Right atrium auricular region (tissue), 2 donors: ENCODE results near the gene NUDT7. TPM values are rescaled to one million over a fixed set of nuclear protein-coding genes. Genes with fewer than 3 reads are reported as not detected.

Experiments
- DNase-seq: peaks from one replicate; pipeline ENCODE4 v3.0.0-alpha.2; 2019; ENCODE audit warnings: low spot score
- H3K27ac ChIP-seq, 2 donors: fragments of 200-600 bp; sonication (generic); 1 replicate in 1 of 2; 2 replicates in 1 of 2; pipeline ENCODE4 v1.5.1; 2016 to 2019
- H3K27me3 ChIP-seq, 2 donors: fragments of 200-600 bp; sonication (generic); one replicate each; pipeline versions ENCODE4 v1.5.1 to v1.6.0; 2017 to 2019
- H3K36me3 ChIP-seq: fragments of 200-600 bp; sonication (generic); one replicate; pipeline ENCODE4 v1.5.1; 2016
- H3K4me1 ChIP-seq, 2 donors: fragments of 200-600 bp; sonication (generic); one replicate each; pipeline versions ENCODE4 v1.5.1 to v1.6.0; 2017 to 2019
- H3K4me3 ChIP-seq, 2 donors: fragments of 200-600 bp; sonication (generic); 1 replicate in 1 of 2; 2 replicates in 1 of 2; pipeline ENCODE4 v1.5.1; 2017 to 2019; ENCODE audit warnings: mild to moderate bottlenecking in 1 of 2, moderate library complexity in 1 of 2
- H3K9me3 ChIP-seq, 2 donors: fragments of 200-600 bp; sonication (generic); one replicate each; pipeline ENCODE4 v1.5.1; 2019
- total RNA-seq, 2 donors: library from RNA; depleted of rRNA; stranded (reverse); fragments of >200 nt; gene quantifications; one replicate each; pipeline ENCODE4 v1.1.0, GENCODE V29; 2016
- TF ChIP-seq, protein P1 (sequence below), 2 donors: fragments of 200-600 bp; sonication (generic); IDR thresholded peaks; one replicate each; pipeline ENCODE4 v1.5.1; 2019; ENCODE audit warnings: antibody characterized with exemption in 2 of 2

NUDT7 gene
- total RNA-seq, 2 donors from 2014 or later: 15.0 to 35.0 TPM

DNA sequence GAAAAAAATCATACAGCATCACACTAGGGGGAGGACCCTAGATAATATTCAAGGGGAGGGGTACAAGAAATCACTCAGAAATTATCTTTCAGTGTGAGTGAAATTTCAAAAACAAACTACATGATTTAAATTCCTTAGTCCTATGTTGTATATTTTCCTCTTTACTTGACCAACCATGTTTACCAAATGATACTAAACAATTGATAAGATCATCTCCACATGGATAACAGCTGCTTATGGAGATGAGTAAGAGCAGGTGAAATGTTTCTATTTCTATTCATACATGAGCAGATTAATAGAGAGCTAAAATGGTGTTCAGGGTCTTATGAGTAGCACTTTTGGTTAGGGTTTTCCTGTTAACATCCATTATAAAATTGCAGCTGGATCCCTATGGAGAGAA lies 58.8 kb downstream of the NUDT7 start:
- no peaks in the 10 kb centered on the region for H3K27me3 ChIP-seq
- TF ChIP-seq, protein P1, sequence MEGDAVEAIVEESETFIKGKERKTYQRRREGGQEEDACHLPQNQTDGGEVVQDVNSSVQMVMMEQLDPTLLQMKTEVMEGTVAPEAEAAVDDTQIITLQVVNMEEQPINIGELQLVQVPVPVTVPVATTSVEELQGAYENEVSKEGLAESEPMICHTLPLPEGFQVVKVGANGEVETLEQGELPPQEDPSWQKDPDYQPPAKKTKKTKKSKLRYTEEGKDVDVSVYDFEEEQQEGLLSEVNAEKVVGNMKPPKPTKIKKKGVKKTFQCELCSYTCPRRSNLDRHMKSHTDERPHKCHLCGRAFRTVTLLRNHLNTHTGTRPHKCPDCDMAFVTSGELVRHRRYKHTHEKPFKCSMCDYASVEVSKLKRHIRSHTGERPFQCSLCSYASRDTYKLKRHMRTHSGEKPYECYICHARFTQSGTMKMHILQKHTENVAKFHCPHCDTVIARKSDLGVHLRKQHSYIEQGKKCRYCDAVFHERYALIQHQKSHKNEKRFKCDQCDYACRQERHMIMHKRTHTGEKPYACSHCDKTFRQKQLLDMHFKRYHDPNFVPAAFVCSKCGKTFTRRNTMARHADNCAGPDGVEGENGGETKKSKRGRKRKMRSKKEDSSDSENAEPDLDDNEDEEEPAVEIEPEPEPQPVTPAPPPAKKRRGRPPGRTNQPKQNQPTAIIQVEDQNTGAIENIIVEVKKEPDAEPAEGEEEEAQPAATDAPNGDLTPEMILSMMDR (IDR thresholded peaks at IDR 0.05): no peak
- no peaks in the 10 kb centered on the region for H3K9me3 ChIP-seq
- H3K27ac ChIP-seq: no peak overlapping the region
- DNase-seq: no peak
- no peak overlapping the region for H3K4me3 ChIP-seq
- no peaks in the 10 kb centered on the region for H3K36me3 ChIP-seq
- no peaks in the 10 kb centered on the region for H3K4me1 ChIP-seq

GRCh38 chr16:77782694-77783093 lies 60.4 kb downstream of the NUDT7 start:
- DNase-seq: no peak
- no peaks in the 10 kb centered on the region for H3K9me3 ChIP-seq
- no peaks in the 10 kb centered on the region for H3K27me3 ChIP-seq
- TF ChIP-seq, protein P1 (IDR thresholded peaks at IDR 0.05): peak in 1 of 2 donors; percentile 44
- H3K4me1 ChIP-seq: no peaks in the 10 kb centered on the region
- H3K27ac ChIP-seq: no peak overlapping the region
- H3K36me3 ChIP-seq: no peaks in the 10 kb centered on the region
- H3K4me3 ChIP-seq: no peak overlapping the region

- Histone ChIP-seq H3K4me3 (no peak overlapping the region), H3K4me1 (peaks cover 0 to 20% of the 10 kb centered on the region in 2 donors), H3K27ac (no peak overlapping the region), H3K36me3 (no peaks in the 10 kb centered on the region), H3K27me3 (no peaks in the 10 kb centered on the region), H3K9me3 (no peaks in the 10 kb centered on the region)
- no peak for DNase-seq
- TF ChIP-seq, protein P1 (IDR thresholded peaks at IDR 0.05): peak in 1 of 2 donors; percentile 33
These were observed 62.4 kb downstream of the NUDT7 start for GRCh38 chr16:77784441-77785372.

DNA sequence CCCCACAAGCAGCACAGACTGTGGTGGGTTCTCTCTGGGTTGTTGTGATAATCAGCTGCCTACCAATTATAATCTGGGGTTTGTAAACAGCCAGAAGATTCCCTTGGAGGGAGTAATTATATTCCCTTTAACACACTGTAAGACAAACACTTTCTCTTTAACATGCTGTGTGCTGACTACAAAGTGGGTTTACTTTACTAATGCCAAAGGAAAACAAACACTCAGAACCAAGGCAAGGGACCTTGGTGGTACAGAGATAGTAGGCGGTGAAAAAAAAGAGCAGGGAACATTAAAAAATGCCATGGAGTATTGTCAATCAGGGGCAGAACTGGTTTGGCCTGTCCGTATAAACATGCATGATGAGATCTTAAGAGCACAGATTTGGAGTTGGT lies 63.1 kb downstream of the NUDT7 start:
- H3K27ac ChIP-seq: no peak overlapping the region
- H3K36me3 ChIP-seq: no peaks in the 10 kb centered on the region
- no peaks in the 10 kb centered on the region for H3K27me3 ChIP-seq
- no peak for DNase-seq
- H3K4me3 ChIP-seq: no peak overlapping the region
- H3K9me3 ChIP-seq: no peaks in the 10 kb centered on the region
- peaks cover 0 to 22% of the 10 kb centered on the region in 2 donors for H3K4me1 ChIP-seq
- TF ChIP-seq, protein P1 (IDR thresholded peaks at IDR 0.05): no peak

DNA sequence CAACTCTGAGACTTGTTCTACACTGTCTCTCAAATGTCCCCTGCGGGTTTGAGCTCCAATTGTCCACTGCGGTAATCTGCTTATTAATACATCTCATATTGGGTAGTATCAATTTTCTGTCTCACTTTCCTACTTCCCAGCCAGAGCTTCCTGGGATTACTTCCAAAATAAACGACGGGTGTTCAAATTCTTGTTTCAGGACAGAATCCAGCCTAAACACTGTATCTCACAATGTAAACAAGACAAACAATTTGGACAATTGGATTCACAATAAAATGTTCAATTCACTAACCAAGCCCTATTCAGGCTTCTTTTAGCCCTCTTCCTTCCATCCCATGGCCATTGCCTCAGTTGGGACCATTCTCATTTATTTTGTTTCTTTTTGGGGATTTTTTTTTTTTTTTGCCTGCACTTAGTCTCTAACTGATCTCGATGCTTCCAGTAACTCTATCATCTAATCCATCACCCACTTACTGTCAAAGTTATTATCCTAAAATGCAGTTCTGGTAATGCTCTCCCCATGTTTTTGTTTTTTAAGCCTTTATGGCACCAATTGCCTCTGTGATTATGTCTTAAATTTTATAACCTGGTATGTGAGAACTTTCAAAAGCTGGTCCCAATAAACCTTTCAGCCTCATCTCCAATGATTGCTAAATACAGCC lies 64.0 kb downstream of the NUDT7 start:
- no peak for DNase-seq

More for the DNA sequence above, 64.0 kb downstream of the NUDT7 start:
- TF ChIP-seq, protein P1 (IDR thresholded peaks at IDR 0.05): no peak
- no peaks in the 10 kb centered on the region for H3K27me3 ChIP-seq
- H3K27ac ChIP-seq: no peak overlapping the region
- no peaks in the 10 kb centered on the region for H3K36me3 ChIP-seq
- no peaks in the 10 kb centered on the region for H3K9me3 ChIP-seq
- H3K4me3 ChIP-seq: no peak overlapping the region
- peaks cover 0 to 22% of the 10 kb centered on the region in 2 donors for H3K4me1 ChIP-seq
